NCI-H446 treated with DMSO at 0.1 percent for 48 hours (cell line): ENCODE results near the gene RINL.
"Not testable (repeated sequence)": the region's sequence is repeated elsewhere in the genome, so short reads cannot be mapped to it uniquely, and the experiment has no call there.

ENCODE experiments used
- DNase-seq: peaks from one replicate; lab custom pipeline; 2025; lab: John Stamatoyannopoulos, UW

The RINL gene

DNA sequence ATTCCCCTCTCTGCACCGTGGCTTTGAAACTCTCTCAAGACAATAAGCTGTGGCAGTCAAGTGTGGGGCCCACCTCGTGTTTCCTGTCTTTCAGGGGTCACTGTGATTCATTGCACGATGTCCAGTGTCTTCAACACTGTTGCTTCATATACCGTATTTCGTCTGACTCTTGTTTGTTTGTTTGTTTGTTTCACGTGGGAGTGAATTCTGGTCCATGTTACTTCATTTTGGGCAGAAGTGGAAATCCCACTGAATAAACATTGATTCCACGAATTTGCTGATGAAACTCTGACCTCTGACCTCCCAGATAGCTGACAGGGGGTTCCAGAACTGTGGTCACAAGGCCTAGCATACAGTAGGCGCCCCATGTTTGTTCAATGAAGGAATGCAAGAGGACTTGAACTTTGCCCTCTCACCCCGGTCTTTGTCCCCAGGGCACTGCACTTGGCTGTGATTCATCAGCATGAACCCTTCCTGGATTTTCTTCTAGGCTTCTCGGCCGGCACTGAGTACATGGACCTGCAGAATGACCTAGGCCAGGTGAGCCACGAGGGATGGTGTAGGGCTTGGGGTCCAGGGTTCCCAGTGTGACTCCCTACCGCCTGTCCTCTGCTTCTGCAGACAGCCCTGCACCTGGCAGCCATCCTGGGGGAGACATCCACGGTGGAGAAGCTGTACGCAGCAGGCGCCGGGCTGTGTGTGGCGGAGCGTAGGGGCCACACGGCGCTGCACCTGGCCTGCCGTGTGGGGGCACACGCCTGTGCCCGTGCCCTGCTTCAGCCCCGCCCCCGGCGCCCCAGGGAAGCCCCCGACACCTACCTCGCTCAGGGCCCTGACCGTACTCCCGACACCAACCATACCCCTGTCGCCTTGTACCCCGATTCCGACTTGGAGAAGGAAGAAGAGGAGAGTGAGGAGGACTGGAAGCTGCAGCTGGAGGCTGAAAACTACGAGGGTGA lies 26.8 kb upstream of the RINL start:
- DNase-seq = no peak

DNA sequence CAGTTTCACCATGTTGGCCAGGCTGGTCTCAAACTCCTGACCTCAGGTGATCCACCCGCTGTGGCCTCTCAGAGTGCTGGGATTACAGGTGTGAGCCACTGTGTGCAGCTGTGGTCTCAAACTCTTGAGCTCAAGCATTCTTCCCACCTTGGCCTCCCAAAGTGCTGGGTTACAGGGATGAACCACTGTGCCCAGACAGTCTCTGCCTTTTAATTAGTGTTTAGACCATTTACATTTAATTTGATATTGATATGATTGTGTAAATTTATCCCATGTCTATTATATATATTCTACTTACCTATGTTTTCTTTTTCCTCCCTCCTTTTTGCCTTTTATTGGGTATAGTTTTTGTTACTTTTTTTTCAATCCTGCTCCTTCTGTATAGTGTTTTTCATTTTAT lies 23.6 kb upstream of the RINL start:
- DNase-seq = no peak

DNA sequence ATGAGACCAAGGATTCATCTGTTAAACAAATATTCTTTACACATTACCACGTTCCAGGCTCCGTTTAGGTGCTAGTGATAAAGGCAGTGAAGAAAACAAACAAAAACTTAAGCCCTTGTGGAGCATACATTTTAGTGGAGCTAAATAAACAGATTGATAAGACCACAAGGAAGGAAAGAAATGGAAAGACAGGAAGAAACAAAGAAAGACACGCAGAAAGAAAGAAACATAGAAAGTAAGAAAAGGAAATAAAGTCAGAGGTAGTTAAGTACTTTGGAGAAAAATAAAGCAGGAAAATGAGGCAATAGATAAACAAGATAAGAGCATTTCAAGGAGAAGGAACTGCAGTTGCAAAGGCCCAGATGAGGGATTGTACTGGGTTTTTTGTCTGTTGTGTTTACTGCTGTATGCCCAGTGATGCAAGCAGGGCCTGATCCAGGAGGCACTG lies 22.7 kb upstream of the RINL start:
- no peak for DNase-seq

DNA sequence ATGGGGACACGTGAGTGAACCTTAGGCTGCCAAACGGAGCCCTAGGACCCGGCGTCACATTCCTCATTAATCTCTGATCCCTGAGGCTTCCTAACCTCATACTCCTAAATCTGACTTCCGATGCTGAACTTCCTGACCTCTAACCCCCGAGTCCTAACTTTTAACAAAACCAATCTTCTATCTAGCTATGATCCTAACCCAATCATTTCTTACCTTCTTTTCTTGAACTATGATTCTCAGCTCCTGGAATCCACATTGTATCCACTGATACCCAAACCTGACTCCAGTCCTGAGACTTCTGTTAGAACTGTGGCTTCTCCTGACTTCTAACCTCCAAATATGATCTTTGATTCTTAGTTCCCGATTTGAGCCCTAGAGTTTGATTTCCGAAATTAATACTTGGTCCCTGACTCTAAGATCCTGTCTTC lies 22.1 kb upstream of the RINL start:
- DNase-seq = no peak

DNA sequence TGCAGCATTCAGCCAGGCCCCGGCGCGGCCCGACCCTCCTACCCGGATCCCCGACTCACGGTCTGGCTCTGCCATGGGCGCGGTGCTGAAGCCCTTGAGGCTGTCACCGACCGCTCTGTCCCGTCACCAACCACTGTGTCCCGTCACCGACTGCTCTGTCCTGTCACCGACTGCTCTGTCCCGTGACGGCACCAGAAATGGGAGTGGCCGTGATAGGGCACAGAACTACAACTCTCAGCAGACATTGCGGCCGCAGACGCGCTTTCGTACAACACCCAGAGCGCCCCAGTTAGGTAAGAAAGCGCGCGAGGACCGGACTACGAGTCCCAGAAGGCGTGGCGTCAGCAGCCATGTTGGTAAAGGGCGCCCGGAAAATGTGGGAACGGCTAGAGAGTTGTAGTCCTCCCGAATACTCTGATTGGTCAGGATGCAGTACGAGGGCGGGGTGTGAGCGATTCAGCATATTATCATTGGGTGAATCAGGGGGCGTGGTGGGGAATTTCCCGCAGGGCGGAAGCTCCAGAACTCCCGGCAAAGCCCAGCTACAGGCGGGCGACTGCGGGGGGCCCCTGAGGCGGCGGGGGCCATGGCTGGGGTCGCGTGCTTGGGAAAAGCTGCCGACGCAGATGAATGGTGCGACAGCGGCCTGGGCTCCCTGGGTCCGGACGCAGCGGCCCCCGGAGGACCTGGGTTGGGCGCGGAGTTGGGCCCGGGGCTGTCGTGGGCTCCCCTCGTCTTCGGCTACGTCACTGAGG lies 21.5 kb upstream of the RINL start, which contains the start of the genes NFKBIB and SIRT2:
Gene NFKBIB, plus strand, starts transcription at position 523 of the 755 bp plus-strand sequence. Its CDS starts 64 bp downstream, at position 587.
Gene SIRT2, minus strand, starts transcription at position 172 of the 755 bp plus-strand sequence. Its CDS starts 97 bp downstream, at position 75.
- DNase-seq = peak; percentile 100

DNA sequence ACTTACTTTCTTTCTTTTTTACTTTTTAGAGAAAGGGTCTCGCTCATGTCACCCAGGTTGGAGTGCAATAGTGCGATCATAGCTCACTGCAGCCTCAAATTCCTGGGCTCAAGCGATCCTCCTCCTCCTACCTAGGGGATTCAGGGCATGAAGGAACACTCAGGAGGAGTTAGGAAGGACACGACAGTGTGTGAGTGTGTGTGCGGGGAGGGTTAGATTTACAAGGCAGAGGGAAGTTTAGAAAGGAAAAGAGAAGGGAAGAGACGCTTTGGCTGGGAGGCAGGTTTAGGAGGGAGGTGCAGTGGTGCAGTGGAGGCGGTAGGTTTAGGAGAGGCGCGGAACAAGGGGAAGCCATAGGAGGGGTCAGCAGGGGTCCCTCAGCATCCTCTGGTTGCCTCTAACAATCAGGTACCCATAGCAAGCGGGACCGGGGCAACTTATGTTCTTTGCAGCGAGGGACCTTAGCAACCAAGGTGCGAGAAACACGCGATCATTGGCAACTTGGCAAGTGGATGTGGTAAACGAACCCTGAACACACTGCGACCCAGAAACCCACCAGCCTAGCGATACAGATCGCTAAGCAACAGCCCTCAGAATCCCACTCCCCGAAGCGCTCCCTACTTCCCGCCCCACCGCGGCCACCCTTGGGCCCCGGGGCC lies 20.8 kb upstream of the RINL start:
- DNase-seq = no peak

DNA sequence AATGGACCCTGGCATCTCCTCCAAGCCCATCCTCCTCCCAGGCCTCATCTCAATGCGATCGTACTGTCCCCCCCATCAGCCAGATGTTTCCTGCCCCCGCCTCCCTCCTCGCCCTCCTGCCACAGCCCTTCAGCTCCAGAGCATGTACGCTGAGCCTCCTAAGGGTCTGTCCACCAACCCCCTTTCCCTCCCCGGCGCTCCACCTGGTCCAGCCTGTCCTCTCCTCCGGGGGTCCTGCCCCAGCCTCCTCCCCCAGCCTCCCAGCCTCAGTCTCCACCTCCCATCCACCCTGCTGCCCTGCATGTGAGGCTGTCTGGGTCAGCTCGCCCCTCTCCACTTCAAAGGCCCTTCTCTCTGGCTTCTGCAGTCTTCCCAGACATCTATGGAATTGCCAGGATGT lies 16.9 kb upstream of the RINL start:
- no peak for DNase-seq

DNA sequence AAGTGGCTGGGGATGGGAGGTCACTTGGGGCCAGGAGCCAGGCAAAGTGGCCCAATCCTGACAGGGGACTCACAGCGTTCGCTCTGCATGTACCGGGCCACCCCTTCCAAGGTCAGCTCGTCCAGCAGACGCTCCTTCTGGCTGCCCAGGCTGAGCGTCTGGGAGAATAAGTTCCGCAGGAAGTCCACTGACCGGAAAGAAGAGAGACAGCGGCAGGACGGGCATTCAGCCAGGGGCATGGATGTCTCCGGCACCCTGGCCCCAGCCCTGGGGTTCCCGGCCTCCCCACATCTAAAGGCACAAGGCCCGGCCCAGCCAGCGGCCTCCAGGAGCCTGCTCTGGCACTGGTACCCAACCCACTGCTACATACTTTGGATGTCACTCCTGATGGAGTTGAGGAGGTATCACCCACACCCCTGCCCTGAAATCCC lies 15.3 kb upstream of the RINL start:
- DNase-seq = no peak

DNA sequence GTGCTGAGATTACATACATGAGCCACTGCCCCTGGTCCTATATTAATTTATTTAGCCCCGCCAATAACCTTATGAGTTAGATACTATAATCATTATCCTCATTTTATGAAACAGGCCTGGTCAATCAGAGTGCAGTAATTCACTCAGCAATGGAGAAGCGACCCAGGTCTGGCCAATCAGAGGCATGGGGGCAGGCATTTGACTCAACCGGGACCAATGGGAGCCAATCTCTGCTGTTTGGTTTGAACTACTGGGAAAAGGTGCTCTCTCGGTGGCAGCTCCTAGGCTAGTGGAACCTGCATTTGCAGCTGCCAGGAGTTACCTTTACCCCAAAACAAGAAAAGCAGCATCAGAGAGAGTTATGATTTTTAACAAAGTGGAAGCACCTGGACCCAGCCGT lies 14.8 kb upstream of the RINL start:
- DNase-seq = no peak

DNA sequence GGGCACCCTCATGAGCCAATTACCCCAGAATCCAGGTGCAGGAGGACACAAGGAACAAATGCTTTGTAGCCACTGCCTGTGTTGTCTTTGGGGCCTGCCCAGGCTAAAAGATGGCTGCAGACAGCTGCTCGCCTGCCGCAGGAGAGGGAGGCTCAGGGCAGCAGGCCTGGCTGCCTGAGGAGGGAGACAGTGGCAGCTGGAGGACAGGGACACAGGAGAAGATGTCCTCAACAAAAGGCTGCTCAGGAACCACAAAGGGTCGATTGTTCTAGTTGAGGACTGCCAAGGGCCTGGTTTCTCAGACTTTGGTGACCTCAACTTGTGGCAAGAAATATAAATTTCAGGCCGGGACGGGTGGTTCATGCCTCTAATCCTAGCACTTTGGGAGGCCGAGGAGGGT lies 13.7 kb upstream of the RINL start:
- DNase-seq = no peak

DNA sequence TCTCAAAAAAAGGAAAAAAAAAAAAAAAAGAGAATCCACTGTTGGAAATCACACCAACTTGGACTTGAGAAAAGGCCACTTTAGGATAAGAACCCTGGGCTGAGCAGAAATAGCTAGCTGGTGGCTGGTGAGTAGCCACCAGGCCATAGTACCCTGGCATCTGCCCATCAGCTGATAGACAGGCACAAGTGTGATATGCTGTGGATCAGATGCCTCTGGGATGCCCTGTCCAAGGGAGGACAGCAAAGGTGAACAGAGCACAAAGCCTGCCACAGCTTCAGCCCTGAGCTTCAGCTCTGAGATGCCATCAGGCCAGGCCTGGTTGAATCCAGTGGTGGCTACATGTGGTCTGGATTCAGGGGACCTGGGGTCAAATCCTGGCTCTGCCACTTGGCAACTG lies 12.6 kb upstream of the RINL start:
- no peak for DNase-seq

DNA sequence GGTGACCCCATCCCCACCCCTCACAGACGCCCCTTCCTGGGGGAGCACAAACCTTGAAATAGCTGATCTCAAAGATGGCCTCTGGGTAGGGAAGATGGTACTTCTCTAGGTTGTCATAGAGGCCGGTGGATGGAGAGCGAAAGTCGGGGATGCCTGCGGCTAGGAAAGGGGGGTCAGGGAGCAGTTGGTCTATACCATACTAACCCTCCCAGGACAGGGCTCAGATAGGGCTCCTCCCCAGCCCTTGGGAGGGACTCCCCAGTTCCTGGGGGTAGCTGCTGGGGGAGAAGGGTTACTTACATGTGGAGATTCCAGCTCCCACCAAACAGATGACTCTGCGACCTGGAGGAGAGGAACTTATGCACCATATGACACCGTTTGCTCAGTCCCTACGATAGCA lies 11.7 kb upstream of the RINL start:
- no peak for DNase-seq

DNA sequence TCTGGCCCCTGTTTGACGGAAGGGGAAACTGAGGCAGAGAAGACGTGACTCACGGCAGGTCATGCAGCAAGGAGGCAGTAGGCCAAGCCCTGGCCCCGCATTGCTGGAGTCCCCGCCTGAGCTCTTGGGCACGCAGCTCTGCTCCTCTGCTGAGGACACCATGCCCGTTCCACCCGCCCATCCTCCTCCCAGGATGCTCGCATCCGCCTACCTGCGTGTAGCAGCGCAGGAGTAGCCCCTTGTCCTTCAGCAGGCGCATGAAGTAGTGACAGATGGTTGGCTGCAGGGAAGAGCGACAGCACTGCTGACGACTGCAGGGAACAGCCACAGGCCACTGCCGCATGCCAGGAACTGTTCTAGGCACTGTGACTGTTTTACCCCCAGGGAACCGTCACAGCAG lies 10.8 kb upstream of the RINL start:
- DNase-seq = no peak

DNA sequence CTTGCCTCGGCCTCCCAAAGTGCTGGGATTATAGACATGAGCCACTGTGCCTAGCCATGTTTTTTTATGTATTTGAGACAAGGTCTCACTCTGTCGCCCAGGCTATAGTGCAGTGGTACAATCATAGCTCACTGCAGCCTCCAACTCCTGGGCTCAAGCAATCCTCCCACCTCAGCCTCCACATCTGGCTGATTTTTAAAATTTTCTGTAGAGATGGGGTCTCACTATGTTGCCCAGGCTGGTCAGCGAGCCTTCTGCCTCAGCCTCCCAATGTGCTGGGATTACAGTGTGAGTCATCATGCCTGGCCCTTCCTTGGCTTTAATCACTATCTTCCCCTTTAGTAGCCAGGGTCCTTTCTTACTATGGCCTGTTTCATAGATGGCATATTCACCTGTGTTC lies 6.6 kb upstream of the RINL start:
- not testable (repeated sequence) for DNase-seq

DNA sequence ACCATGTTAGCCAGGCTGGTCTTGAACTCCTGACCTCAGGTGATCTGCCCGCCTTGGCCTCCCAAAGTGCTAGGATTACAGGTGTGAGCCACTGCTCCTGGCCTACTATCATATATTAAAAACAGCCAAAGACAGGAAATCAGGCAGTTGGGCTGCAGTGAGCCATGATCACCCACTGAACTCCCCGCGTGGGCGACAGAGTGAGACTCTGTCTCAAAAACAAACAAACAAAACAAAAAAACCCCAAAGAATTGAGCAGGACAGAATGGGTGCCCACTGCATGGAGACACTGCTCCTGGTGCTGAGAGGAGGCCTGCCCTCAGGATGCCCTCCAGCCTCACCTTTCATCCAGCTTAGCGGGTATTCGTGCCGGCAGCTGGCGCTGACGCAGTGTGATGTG lies 5.2 kb upstream of the RINL start:
- no peak for DNase-seq

DNA sequence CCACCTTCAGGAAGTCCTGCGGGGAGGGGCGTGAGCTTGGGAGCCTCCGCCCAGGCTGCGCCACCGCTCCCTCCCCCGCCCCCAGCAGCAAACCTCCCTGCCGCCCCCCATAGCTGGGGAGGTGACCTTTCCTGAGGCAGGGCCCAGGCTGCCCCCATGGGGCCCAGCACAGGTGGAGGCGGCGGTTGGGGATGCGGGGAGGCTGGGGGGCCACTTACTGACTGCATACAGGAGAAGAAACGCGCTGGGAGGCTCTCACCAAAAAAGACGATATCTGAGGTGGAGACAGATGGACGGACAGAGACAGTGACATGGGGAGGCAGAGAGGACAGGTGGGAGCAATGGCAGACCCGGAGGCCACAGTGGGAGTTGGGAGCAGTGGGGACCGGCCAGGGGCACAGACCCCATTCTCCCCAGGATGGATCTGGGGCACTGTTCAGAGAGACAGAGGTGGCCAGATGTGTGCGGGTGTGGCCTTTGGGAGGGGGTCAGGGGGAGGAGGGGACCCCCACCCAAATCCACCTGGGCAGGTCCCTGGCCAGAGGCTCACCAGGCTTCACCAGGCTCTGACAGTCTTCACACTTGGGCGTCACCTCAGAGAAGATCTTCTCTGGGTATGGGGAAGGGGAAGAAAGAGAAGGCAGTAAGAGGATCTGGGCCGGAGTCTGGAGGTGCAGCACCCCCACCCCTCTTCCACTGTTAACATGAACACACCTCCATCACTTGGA lies 3.0 kb upstream of the RINL start:
- no peak for DNase-seq

DNA sequence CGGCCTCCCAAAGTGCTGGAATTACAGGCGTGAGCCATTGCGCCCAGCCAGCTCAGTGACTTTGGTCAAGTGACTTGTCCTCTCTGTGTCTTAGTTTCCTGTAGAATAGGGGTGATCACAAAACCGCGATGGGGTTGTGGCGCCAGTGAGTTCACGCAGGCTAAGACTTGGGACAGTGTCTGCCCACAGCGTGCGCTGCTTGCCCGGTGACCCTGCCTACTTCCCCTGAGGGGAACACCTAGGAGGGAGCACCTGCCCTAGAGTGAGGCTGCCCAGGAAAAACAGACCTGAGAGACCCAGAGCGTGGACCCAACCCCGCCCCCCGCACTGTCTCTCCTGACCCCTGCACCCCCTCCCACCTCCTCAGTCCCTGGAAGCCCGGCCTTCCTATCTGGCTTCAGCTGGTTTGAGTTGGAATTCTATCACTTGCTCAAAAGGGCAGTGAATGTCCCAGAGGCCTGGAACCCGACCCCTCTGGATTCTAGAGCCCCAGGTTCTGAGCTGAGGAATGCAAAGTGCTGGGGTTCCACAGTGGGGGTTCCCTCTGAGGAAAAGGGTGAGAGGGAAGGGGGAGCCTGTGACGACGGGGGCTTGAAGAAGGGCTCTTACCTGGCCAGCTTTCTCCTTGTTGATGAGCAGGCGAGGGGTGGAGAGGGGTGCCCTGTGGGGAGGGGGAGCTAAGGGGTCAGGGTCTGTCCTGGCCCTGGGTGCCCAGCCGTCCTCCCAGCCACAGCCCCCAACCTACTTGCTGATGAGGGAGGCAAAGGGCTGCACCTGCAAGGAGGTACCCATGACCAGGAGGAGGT lies 2.2 kb upstream of the RINL start:
- no peak for DNase-seq

DNA sequence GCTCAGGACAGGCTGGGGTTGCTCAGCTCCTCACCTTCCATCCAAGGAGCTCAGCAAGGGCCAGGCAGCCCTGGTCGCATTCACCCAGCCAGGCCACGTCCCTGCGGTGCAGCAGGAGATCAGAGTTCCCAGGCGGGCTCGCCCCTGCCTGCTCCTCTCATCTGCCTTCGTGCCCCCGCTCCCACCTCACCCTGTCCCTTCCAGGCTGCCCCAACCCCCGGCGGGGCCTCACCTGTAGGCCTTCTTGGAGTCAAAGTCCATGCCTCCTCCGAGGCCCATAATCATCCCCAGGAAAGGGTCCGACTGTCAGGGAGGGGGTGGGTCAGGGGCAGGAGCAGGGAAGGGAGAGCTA lies 1.3 kb upstream of the RINL start:
- DNase-seq = no peak

DNA sequence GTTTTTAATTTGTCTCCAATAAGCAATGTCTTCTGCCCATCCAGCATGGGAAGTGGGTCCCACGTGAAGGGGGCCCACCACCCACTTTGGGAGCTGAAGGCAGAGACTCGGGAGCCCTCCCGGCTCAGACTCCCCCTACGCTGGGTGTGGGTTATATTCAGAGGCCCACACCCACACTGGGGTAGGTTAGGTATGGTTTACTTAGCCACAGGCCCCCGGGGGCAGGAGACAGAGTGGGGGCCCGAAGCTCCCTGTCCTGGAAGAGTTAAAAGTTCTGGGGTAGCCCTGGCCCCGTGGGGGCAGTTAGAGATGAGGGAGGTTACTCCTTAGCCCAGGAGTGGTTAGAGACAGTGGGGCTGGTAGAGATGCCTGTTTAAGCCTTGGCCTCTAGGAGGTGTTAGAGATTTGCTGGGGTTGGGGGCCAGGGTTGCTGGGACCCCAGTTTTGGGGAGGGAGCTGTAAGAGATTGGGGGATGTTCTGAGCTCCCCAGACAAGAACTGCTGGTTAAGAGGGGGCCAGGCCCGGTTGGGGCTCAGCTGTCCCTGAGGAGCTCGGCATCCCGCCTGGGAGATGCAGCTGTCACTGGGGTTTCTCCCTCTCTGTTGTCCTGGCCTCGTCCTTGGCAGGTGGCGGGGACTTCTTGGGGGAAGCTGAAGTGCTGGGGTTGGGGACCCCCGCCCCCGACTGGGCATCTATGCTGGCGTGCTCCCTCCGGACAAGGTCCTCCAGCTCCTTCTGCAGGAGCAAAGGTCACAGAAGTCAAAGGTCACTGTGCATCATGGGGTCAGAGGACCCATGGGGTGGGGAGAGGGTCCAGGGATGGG lies 712 bp upstream of the RINL start:
- DNase-seq = no peak
